ENCODE results near the gene ANKRD29.

ANKRD29 gene

GRCh38 chr18:23684515-23685197 lies 21.9 kb upstream of the ANKRD29 start:
- DNase-seq (ENCODE audit: low read depth), result no peak

GRCh38 chr18:23683671-23684070 lies 21.0 kb upstream of the ANKRD29 start:
- DNase-seq (ENCODE audit: low read depth), result no peak

GRCh38 chr18:23683155-23683554 lies 20.4 kb upstream of the ANKRD29 start:
- no peak for DNase-seq (ENCODE audit: low read depth)

GRCh38 chr18:23682472-23682871 lies 19.8 kb upstream of the ANKRD29 start:
- DNase-seq (ENCODE audit: low read depth), result no peak

- DNase-seq (ENCODE audit: low read depth), result no peak
Observed at GRCh38 chr18:23682045-23682444, 19.3 kb upstream of the ANKRD29 start.

- no peak for DNase-seq (ENCODE audit: low read depth)
Observed at GRCh38 chr18:23675896-23676295, 13.2 kb upstream of the ANKRD29 start.

- no peak for DNase-seq (ENCODE audit: low read depth)
Observed at GRCh38 chr18:23675236-23675635, 12.5 kb upstream of the ANKRD29 start.

- no peak for DNase-seq (ENCODE audit: low read depth)
Observed at GRCh38 chr18:23673725-23674124, 11.0 kb upstream of the ANKRD29 start.

GRCh38 chr18:23671564-23671963 lies 8.9 kb upstream of the ANKRD29 start:
- no peak for DNase-seq (ENCODE audit: low read depth)

GRCh38 chr18:23669804-23670405 lies 7.2 kb upstream of the ANKRD29 start:
- DNase-seq (ENCODE audit: low read depth), result no peak

GRCh38 chr18:23669202-23669766 lies 6.6 kb upstream of the ANKRD29 start:
- no peak for DNase-seq (ENCODE audit: low read depth)

GRCh38 chr18:23668731-23669130 lies 6.0 kb upstream of the ANKRD29 start:
- no peak for DNase-seq (ENCODE audit: low read depth)

GRCh38 chr18:23667114-23667513 lies 4.4 kb upstream of the ANKRD29 start:
- no peak for DNase-seq (ENCODE audit: low read depth)

- DNase-seq (ENCODE audit: low read depth), result no peak
Observed at GRCh38 chr18:23664674-23665073, 2.0 kb upstream of the ANKRD29 start.

GRCh38 chr18:23661735-23662308 lies 889 bp downstream of the ANKRD29 start:
- DNase-seq (ENCODE audit: low read depth), result no peak

- DNase-seq (ENCODE audit: low read depth), result no peak
Observed at GRCh38 chr18:23658285-23658684, 4.4 kb downstream of the ANKRD29 start.

GRCh38 chr18:23652232-23652631 lies 10.5 kb downstream of the ANKRD29 start:
- no peak for DNase-seq (ENCODE audit: low read depth)

GRCh38 chr18:23650968-23651927 lies 11.5 kb downstream of the ANKRD29 start:
- no peak for DNase-seq (ENCODE audit: low read depth)

- no peak for DNase-seq (ENCODE audit: low read depth)
Observed at GRCh38 chr18:23648940-23649607, 13.6 kb downstream of the ANKRD29 start.

GRCh38 chr18:23648456-23648855 lies 14.3 kb downstream of the ANKRD29 start:
- DNase-seq (ENCODE audit: low read depth), result no peak

GRCh38 chr18:23646282-23646681 lies 16.4 kb downstream of the ANKRD29 start:
- DNase-seq (ENCODE audit: low read depth), result no peak
